Measurements from ENCODE around the gene RAB5IF.
A peak's percentile ranks its signal among the peaks of the same experiment; 100 is the strongest.

The RAB5IF gene

GRCh38 chr20:36632147-36632486 is 26.5 kb downstream of the RAB5IF start:
- H2AFZ ChIP-seq (ENCODE audit: low read length) = no peak overlapping the region
- H3K27me3 ChIP-seq (ENCODE audit: control insufficient read depth in 3 of 3, insufficient read depth in 3 of 3, low read depth in 1 of 3, low read length in 3 of 3) = peaks cover 0 to 5% (median 0%) of the 10 kb centered on the region in 3 experiments
- no peak overlapping the region for H3K27ac ChIP-seq (replicated peaks; ENCODE audit: low read length)
- no peak overlapping the region for H3K4me2 ChIP-seq (ENCODE audit: insufficient read depth, low read length, poor library complexity, severe bottlenecking)
- peak overlapping the region; percentile 6 for H2BK15ac ChIP-seq (ENCODE audit: low read length)
- H3K36me3 ChIP-seq (replicated peaks in 1 of 2; ENCODE audit: control insufficient read depth in 2 of 2, insufficient read depth in 2 of 2, low read length in 2 of 2) = no peaks in the 10 kb centered on the region
- peak overlapping the region; percentile 68 for H2AK5ac ChIP-seq (ENCODE audit: low read depth, low read length)
- no peak overlapping the region for H2BK5ac ChIP-seq (ENCODE audit: low read length)
- peak overlapping the region; percentile 16 for H3K18ac ChIP-seq (ENCODE audit: low read length)
- H2BK120ac ChIP-seq (ENCODE audit: low read depth, low read length) = no peak overlapping the region
- H3K14ac ChIP-seq (ENCODE audit: low read length) = no peak overlapping the region
- peaks cover 3% of the 10 kb centered on the region for H3K79me1 ChIP-seq (ENCODE audit: low read depth, low read length)
- H4K8ac ChIP-seq (ENCODE audit: low read depth, low read length) = no peak overlapping the region
- no peak overlapping the region for H3K9ac ChIP-seq (ENCODE audit: low read depth, low read length, poor library complexity)
- H4K91ac ChIP-seq (ENCODE audit: low read depth, low read length, poor library complexity) = no peak overlapping the region
- DNase-seq (ENCODE audit: low spot score) = no peak
- H3K23ac ChIP-seq (ENCODE audit: low read depth, low read length, poor library complexity) = no peak overlapping the region
- H3K4me1 ChIP-seq (ENCODE audit: control insufficient read depth in 2 of 2, insufficient read depth in 1 of 2, low read depth in 1 of 2, low read length in 2 of 2) = peaks cover 0 to 6% of the 10 kb centered on the region in 2 donors
- H3K4me3 ChIP-seq (ENCODE audit: low read length in 2 of 2) = no peak overlapping the region
- H2BK12ac ChIP-seq (ENCODE audit: low read length) = no peak overlapping the region
- no CpG with 5 or more reads among the region's 3 CpGs for WGBS, 2 donors (ENCODE audit: extremely low coverage in 2 of 2, insufficient read length in 2 of 2, insufficient replicate concordance in 1 of 2)
- H3K4ac ChIP-seq (ENCODE audit: low read length) = no peak overlapping the region
- no peaks in the 10 kb centered on the region for H3K9me3 ChIP-seq (replicated peaks in 1 of 2; ENCODE audit: control insufficient read depth in 2 of 2, insufficient read depth in 1 of 2, low read depth in 1 of 2, low read length in 2 of 2)

- H3K4ac ChIP-seq (ENCODE audit: low read length) = no peak overlapping the region
- H2AK5ac ChIP-seq (ENCODE audit: low read depth, low read length) = peak overlapping the region; percentile 68
- H3K14ac ChIP-seq (ENCODE audit: low read length) = no peak overlapping the region
- H3K79me1 ChIP-seq (ENCODE audit: low read depth, low read length) = peaks cover 3% of the 10 kb centered on the region
- no peak overlapping the region for H3K27ac ChIP-seq (replicated peaks; ENCODE audit: low read length)
- H3K9me3 ChIP-seq (replicated peaks in 1 of 2; ENCODE audit: control insufficient read depth in 2 of 2, insufficient read depth in 1 of 2, low read depth in 1 of 2, low read length in 2 of 2) = no peaks in the 10 kb centered on the region
- peaks cover 0 to 6% of the 10 kb centered on the region in 2 donors for H3K4me1 ChIP-seq (ENCODE audit: control insufficient read depth in 2 of 2, insufficient read depth in 1 of 2, low read depth in 1 of 2, low read length in 2 of 2)
- H3K4me2 ChIP-seq (ENCODE audit: insufficient read depth, low read length, poor library complexity, severe bottlenecking) = no peak overlapping the region
- peak overlapping the region; percentile 48 for H3K18ac ChIP-seq (ENCODE audit: low read length)
- H2BK15ac ChIP-seq (ENCODE audit: low read length) = peak overlapping the region; percentile 16
- no peak for DNase-seq (ENCODE audit: low spot score)
- H2BK12ac ChIP-seq (ENCODE audit: low read length) = no peak overlapping the region
- H2BK5ac ChIP-seq (ENCODE audit: low read length) = no peak overlapping the region
- no peak overlapping the region for H4K8ac ChIP-seq (ENCODE audit: low read depth, low read length)
- H2BK120ac ChIP-seq (ENCODE audit: low read depth, low read length) = no peak overlapping the region
- no peaks in the 10 kb centered on the region for H3K36me3 ChIP-seq (replicated peaks in 1 of 2; ENCODE audit: control insufficient read depth in 2 of 2, insufficient read depth in 2 of 2, low read length in 2 of 2)
- H4K91ac ChIP-seq (ENCODE audit: low read depth, low read length, poor library complexity) = no peak overlapping the region
- WGBS, 2 donors (ENCODE audit: extremely low coverage in 2 of 2, insufficient read length in 2 of 2, insufficient replicate concordance in 1 of 2) = no CpG with 5 or more reads among the region's 14 CpGs
- H3K27me3 ChIP-seq (ENCODE audit: control insufficient read depth in 3 of 3, insufficient read depth in 3 of 3, low read depth in 1 of 3, low read length in 3 of 3) = peaks cover 0 to 5% (median 0%) of the 10 kb centered on the region in 3 experiments
- no peak overlapping the region for H2AFZ ChIP-seq (ENCODE audit: low read length)
- no peak overlapping the region for H3K4me3 ChIP-seq (ENCODE audit: low read length in 2 of 2)
- no peak overlapping the region for H3K23ac ChIP-seq (ENCODE audit: low read depth, low read length, poor library complexity)
- no peak overlapping the region for H3K9ac ChIP-seq (ENCODE audit: low read depth, low read length, poor library complexity)
These were observed 27.1 kb downstream of the RAB5IF start for GRCh38 chr20:36632487-36633284.

- peaks cover 0 to 5% (median 0%) of the 10 kb centered on the region in 3 experiments for H3K27me3 ChIP-seq (ENCODE audit: control insufficient read depth in 3 of 3, insufficient read depth in 3 of 3, low read depth in 1 of 3, low read length in 3 of 3)
- H3K36me3 ChIP-seq (replicated peaks in 1 of 2; ENCODE audit: control insufficient read depth in 2 of 2, insufficient read depth in 2 of 2, low read length in 2 of 2) = no peaks in the 10 kb centered on the region
- no CpG with 5 or more reads among the region's 9 CpGs for WGBS, 2 donors (ENCODE audit: extremely low coverage in 2 of 2, insufficient read length in 2 of 2, insufficient replicate concordance in 1 of 2)
- H3K23ac ChIP-seq (ENCODE audit: low read depth, low read length, poor library complexity) = no peak overlapping the region
- H2BK15ac ChIP-seq (ENCODE audit: low read length) = peak overlapping the region; percentile 16
- no peak overlapping the region for H3K9ac ChIP-seq (ENCODE audit: low read depth, low read length, poor library complexity)
- no peak overlapping the region for H3K4me2 ChIP-seq (ENCODE audit: insufficient read depth, low read length, poor library complexity, severe bottlenecking)
- H3K4me3 ChIP-seq (ENCODE audit: low read length in 2 of 2) = no peak overlapping the region
- peak overlapping the region; percentile 8 for H2AK5ac ChIP-seq (ENCODE audit: low read depth, low read length)
- DNase-seq (ENCODE audit: low spot score) = no peak
- H4K8ac ChIP-seq (ENCODE audit: low read depth, low read length) = no peak overlapping the region
- H2BK5ac ChIP-seq (ENCODE audit: low read length) = no peak overlapping the region
- no peak overlapping the region for H2BK12ac ChIP-seq (ENCODE audit: low read length)
- H4K91ac ChIP-seq (ENCODE audit: low read depth, low read length, poor library complexity) = no peak overlapping the region
- no peak overlapping the region for H3K27ac ChIP-seq (replicated peaks; ENCODE audit: low read length)
- no peaks in the 10 kb centered on the region for H3K9me3 ChIP-seq (replicated peaks in 1 of 2; ENCODE audit: control insufficient read depth in 2 of 2, insufficient read depth in 1 of 2, low read depth in 1 of 2, low read length in 2 of 2)
- H3K4ac ChIP-seq (ENCODE audit: low read length) = no peak overlapping the region
- H3K14ac ChIP-seq (ENCODE audit: low read length) = no peak overlapping the region
- no peak overlapping the region for H2AFZ ChIP-seq (ENCODE audit: low read length)
- peaks cover 0 to 6% of the 10 kb centered on the region in 2 donors for H3K4me1 ChIP-seq (ENCODE audit: control insufficient read depth in 2 of 2, insufficient read depth in 1 of 2, low read depth in 1 of 2, low read length in 2 of 2)
- H2BK120ac ChIP-seq (ENCODE audit: low read depth, low read length) = no peak overlapping the region
- H3K18ac ChIP-seq (ENCODE audit: low read length) = peak overlapping the region; percentile 80
- H3K79me1 ChIP-seq (ENCODE audit: low read depth, low read length) = peaks cover 3% of the 10 kb centered on the region
These were observed 27.8 kb downstream of the RAB5IF start for GRCh38 chr20:36633285-36633772.

GRCh38 chr20:36634342-36634741 is 28.8 kb downstream of the RAB5IF start:
- no peak overlapping the region for H3K14ac ChIP-seq (ENCODE audit: low read length)
- H3K9ac ChIP-seq (ENCODE audit: low read depth, low read length, poor library complexity) = no peak overlapping the region
- peaks cover 3% of the 10 kb centered on the region for H3K79me1 ChIP-seq (ENCODE audit: low read depth, low read length)
- H3K18ac ChIP-seq (ENCODE audit: low read length) = no peak overlapping the region
- H3K27me3 ChIP-seq (ENCODE audit: control insufficient read depth in 3 of 3, insufficient read depth in 3 of 3, low read depth in 1 of 3, low read length in 3 of 3) = peaks cover 0 to 5% (median 0%) of the 10 kb centered on the region in 3 experiments
- H3K4me3 ChIP-seq (ENCODE audit: low read length in 2 of 2) = no peak overlapping the region
- no CpG with 5 or more reads among the region's 11 CpGs for WGBS, 2 donors (ENCODE audit: extremely low coverage in 2 of 2, insufficient read length in 2 of 2, insufficient replicate concordance in 1 of 2)
- H2BK120ac ChIP-seq (ENCODE audit: low read depth, low read length) = no peak overlapping the region
- no peak overlapping the region for H2AK5ac ChIP-seq (ENCODE audit: low read depth, low read length)
- no peaks in the 10 kb centered on the region for H3K9me3 ChIP-seq (replicated peaks in 1 of 2; ENCODE audit: control insufficient read depth in 2 of 2, insufficient read depth in 1 of 2, low read depth in 1 of 2, low read length in 2 of 2)
- no peak overlapping the region for H4K91ac ChIP-seq (ENCODE audit: low read depth, low read length, poor library complexity)
- H2AFZ ChIP-seq (ENCODE audit: low read length) = no peak overlapping the region
- H3K36me3 ChIP-seq (replicated peaks in 1 of 2; ENCODE audit: control insufficient read depth in 2 of 2, insufficient read depth in 2 of 2, low read length in 2 of 2) = no peaks in the 10 kb centered on the region
- no peak overlapping the region for H3K4ac ChIP-seq (ENCODE audit: low read length)
- no peak overlapping the region for H4K8ac ChIP-seq (ENCODE audit: low read depth, low read length)
- H3K23ac ChIP-seq (ENCODE audit: low read depth, low read length, poor library complexity) = no peak overlapping the region
- no peak overlapping the region for H3K27ac ChIP-seq (replicated peaks; ENCODE audit: low read length)
- H3K4me1 ChIP-seq (ENCODE audit: control insufficient read depth in 2 of 2, insufficient read depth in 1 of 2, low read depth in 1 of 2, low read length in 2 of 2) = peaks cover 0 to 6% of the 10 kb centered on the region in 2 donors
- H3K4me2 ChIP-seq (ENCODE audit: insufficient read depth, low read length, poor library complexity, severe bottlenecking) = no peak overlapping the region
- H2BK12ac ChIP-seq (ENCODE audit: low read length) = no peak overlapping the region
- DNase-seq (ENCODE audit: low spot score) = no peak
- H2BK5ac ChIP-seq (ENCODE audit: low read length) = no peak overlapping the region
- H2BK15ac ChIP-seq (ENCODE audit: low read length) = no peak overlapping the region
